ENCODE results near the gene MGAT5B.

Gene MGAT5B

DNA sequence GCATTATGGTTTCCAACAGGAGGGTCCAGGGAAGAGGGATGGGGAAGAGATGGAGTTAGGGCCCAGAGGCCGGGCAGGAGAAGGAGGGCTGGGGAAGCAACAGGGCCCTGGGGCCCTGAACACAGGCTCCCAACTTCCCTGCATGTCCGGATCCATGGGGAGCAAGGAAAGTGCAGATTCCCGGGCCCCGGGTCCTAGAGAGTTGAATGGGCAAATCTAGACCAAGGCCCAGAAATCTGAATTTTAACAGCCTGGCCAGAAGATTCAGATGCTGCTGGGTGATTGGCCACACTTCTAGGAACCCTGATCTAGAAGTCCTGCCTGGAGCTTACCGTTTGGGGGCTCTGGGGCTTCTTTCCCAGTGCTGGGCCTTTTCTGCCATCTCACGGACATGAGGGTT, 13.2 kb downstream of the MGAT5B start:
- no peak for DNase-seq

DNA sequence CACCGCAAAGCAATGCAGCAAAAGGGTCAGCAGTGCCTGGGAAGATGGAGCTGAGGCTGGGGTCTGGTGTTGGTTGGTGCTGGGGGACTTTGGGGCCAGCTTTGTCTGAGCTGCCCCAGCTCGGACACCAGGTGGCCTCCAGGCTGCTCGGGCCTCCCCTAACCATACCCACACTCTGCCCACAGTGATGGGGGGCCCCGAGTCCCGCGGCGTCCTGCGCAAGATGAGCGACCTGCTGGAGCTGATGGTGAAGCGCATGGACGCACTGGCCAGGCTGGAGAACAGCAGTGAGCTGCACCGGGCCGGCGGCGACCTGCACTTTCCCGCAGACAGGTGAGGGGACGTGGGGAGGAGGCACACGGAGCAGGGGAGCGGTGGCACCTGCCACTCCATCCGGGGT, 13.8 kb downstream of the MGAT5B start:
- DNase-seq: no peak

DNA sequence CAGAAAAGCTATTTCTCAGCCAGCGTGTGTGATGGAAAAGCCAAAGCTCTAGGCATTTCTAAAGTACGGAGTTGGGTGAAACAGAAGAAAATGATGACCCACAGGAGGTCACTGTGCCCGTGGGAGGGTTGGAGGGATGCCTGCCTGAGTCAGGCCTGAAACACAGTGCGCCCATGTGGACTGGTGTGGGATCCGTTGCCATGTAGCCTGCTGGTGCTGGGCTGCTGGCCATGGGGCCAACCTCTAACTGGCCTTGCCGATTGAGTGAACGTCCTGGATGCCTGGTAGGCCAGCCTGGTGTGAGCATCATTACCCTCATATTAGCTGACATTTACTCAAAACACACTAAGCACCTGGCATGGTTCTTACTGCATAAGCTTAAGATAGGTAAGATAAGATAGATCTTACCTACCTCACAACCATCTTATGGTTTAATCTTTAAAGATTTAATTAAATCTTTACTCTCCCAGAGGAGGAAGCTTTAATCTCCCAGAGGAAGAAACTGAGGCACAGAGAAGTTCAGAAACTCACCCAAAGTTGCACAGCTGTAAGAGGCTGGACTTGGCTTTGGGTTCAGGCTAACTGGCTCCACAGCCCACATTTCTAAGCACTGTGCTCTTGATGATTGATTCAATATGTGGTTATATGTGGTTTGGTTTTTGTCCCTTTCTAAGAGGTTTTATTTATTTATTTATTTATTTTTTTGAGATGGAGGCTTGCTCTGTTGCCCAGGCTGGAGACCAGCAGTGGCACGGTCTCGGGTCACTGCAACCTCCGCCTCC, 15.7 kb downstream of the MGAT5B start:
- DNase-seq: no peak

DNA sequence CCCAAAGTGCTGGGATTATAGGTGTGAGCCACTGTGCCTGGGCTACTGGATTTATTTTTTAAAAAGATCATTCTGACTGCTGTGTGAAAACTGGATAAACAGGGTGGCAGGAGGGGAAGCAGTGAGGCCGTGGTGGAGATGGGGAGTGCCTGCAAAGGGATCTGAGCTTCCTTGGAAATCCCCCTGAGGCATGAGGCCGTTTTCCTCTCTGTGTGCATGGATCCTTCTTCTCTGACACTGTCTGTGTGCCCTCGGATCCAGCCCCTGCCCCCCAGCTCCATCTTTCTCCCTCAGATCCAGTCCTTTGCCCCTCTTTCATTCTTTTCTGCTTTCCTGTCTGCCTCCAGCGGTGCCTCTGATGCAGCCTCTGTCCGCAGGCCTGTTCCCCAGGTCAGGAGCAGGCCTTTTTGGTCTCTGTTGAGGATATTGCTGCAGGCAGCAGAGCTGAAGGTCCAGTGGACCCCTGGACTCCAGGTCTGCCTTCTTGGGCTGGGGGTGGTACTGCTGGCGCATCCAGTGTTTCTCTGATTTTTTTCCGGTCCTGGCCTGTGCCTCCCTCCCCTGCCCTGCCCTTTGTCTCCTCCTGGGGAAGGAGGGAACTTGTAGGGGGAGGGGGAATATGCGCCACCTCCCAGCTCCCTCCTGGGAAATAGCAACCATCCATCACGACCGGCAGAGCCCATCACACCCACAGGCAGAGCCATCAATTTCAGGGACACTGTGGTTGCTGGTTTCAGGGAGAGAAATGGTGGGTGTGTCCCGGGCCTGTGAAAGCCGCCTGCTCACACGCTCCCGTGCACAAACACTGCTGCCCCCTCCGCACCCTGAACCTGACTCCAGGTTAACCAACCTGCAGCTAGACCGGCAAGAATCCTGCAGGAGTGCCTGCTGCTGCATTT, 17.0 kb downstream of the MGAT5B start:
- DNase-seq: no peak

DNA sequence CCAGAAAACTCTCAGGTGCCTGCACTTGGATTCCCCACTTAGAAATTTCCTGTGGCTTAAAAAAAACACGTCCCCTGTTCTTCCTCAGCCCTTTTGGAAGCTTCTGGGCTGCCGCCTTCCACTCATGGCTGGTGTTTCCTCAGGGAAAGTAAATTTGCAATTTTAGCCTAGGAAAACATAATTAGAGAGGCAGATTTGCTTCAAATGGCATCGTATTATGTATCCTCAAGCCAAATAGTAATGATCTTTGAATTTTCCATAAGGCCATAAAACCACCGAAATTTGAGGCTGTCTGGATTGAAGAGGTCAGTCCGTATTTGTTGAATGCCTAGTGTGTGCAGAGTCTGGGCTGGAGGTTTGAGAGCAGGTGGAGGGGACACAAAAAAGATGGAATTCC, 17.7 kb downstream of the MGAT5B start:
- no peak for DNase-seq

DNA sequence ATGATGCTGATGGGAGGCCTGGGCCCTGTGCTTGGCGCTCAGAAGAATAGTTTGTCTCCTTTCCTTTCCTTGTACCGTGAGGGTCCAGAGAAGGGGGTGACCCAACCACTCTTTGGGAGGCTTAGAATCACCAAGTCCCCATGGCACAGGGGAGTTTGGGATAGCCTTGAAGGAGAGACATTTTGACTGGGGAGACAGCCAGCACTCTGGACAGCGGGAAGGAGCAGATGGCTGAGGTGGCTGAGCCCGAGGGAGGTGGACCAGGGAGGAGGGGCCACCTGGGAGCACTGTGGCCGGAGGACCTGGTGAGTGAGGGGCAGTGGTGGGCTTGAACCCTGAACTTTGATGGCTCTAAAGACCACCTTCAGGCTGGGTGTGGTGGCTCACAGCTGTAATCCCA, 18.2 kb downstream of the MGAT5B start:
- no peak for DNase-seq

DNA sequence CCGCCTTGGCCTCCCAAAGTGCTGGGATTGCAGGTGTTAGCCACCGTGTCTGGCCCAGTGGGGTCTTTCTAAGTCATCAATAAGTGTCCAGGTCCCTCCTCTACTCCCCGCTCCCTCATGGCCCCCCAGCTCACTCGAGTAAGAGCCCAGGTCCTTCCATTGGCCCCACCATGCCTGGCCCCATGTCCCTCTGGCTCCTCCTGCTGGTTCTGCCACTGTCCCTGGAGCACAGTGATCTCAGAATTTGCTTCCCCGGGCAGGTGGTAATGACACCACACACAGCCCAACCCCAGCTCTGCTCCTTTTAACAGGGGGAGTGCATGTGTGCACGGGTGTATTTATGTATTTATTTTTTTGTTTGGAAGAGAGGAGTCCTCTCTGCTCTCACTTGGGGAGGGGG, 19.6 kb downstream of the MGAT5B start:
- DNase-seq: no peak

DNA sequence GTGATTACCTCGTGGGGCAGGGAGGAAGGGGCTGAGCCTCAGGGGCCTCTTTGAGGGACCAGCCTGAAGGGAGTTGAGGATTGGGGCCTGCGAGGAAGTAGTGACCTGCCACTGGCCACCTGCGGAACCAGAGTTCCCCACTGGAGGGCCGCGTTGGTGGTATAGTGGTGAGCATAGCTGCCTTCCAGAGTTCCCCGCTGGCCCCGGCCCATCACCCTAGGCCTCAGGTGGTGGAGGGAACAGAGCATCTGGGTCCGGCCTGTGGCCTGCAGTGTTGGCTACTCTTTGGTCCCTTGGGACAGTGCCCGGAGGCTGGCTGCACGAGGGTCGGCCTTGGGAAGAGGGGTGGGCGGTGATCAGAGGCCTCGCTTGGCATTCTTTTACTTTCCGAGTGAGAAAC, 20.5 kb downstream of the MGAT5B start:
- DNase-seq: no peak

DNA sequence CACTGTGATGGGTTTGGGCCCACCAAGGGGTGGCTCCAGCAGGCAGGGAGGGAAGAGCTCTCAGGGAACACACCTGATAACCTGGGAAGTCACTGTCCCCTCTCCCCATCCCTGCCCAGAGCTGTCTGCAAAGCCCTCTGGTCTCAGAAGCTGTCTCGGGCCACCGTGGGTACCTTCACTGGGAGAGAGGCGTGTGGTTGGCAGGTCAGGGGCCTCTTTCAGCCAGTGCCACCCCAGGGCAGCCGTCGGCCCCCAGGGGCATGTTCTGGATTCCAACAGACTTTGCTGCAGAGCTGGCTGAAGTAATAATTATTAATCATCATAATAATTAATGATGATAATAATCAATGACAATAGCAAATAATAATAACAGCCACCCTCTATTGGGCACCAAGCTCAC, 21.1 kb downstream of the MGAT5B start:
- no peak for DNase-seq

DNA sequence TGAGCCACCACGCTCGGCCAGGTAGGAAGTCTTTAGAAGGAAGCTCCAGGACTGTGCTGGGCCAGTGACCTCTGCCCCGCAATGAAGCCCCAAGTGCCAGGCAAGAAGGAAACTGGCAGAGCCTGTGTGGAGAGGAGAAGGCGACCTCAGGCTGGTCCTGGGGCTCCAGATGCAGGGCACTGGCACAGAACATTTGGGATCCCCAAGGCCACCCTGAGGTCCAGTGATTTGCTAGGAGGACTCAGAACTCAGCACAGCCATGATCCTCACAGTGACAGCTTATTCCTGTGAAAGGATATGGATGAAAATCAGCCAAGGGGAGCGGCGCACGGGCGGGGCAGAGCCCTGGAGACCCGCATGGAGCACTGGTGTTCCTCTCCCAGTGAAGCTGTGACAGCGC, 24.1 kb downstream of the MGAT5B start:
- DNase-seq: no peak

DNA sequence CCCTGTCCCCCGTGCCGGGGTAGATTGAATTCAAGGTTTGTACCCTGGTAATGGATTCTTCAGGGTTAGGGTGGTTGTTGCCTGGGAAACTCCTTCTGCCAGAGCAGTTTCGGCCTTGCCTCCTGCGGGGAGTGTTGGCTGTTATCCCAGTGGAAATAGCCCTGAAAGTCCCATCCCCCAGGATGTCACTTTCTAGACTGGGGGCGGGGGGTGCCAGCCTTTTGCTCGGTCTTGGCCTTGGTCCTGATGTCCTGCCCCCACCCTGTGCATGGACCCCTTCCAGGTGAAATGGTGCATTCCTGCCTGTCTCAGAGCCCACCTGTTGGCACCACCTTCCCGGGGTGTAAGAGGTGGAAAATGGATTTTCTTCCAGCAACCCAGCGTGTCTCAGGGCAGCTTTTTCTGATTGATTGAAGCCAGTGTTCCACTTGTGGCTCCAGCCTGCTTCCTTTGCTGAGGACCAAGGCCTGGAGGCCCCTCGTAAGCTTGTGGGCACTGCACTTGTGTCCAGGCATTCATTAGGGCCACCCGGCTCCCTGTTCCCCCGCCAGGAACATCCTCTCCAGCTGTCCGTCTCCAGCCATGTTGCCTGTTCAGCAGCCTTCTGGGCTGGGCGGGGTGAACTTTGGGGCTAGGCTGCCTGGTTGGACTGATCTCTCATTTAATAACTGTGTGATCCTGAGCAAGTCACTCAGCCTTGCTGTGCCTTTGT, 25.6 kb downstream of the MGAT5B start:
- DNase-seq: no peak

DNA sequence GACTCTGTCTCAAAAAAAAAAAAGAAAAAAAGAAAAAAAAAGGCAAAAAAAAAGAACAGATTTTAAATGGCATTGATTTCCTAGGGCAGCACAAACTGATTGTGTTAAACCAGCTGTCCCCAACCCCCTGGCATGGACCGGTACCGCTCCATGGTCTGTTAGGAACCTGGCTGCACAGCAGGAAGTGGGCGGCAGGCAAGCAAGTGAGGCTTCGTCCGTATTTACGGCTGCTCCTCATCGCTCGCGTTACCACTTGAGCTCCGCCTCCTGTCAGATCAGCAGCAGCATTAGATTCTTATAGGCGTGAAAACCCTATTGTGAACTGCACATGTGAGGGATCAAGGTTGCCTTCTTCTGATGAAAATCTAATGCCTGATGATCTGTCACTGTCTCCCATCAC, 26.6 kb downstream of the MGAT5B start:
- no peak for DNase-seq

DNA sequence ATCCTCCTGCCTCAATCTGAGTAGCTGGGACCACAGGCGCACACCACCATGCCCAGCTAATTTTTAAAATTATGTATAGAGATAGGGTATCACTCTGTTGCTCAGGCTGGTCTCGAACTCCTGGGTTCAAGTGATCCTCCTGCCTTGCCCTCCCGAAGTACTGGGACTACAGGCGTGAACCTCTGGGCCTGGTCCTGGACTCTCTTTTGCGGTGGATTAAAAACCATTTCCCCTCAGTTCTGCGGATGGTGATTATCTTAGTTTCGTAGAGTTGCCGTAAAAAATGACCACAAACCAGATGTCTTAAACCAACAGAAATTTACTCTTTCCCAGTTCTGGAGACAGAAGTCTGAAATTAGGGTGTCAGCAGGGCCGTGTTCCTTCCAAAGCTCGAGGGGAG, 28.8 kb downstream of the MGAT5B start:
- no peak for DNase-seq

DNA sequence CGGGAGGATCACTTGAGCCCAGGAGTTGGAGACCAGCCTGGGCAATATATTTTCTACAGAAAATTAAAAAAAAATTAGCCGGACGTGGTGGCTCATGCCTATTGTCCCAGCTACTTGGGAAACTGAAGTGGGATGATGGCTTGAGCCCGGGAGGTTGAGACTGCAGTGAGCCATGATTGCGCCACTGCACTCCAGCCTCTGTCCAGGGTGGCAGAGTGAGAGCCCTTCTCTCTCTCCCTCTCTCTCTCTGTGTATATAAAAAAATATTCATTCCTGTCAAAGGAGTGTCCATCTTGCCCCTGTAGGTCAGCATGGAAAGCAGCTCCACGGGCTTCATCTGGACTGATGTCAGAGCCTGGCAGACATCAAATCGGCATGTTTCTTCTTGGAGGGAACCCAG, 31.2 kb downstream of the MGAT5B start:
- no peak for DNase-seq

DNA sequence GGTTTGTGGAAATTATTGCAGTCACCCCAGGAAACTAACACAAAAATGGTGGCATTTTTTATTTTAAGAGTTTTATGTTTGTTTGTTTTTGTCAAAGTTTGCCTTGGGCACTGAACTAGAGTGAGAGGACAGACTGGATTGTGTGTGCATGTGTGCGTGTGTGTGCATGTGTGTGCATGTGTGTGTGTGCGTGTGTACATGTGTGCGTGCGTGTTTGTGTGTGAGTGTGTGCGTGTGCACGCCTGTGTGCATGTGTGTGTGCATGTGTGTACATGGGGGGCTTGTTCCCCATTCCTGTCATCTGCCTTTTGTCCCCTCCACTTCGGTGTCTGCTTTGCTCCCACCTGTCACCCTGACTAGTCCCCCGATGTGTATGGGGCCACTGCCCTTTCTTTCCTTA, 32.5 kb downstream of the MGAT5B start:
- no peak for DNase-seq

DNA sequence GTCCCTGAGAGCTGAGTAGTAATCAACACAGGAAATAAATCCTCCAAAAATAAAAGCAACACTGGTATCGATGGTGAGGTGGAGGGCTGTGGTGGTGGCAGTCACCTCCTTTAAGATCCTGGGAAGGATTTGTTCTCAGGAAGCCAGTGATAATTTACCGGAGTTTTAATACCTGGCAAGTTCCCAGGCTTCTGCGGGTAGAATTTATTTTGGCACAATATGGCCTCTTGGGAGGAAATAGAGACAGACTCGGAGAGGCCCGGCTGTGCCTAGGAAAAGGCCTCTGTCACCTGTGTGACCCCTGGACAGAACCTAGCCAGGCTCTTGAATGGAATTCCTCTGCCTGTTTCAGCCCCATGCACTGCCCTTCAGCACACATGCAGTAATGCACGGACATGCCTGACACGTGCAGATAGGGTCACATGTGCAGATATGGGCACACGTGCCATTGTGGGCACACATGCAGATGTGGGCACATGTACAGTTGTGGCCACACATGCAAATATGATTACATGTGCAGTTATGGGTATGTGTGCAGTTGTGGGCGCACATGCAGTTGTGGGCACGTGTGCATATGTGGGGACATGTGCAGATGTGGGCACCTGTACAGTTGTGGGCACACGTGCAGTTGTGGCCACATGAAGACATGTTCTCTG, 33.5 kb downstream of the MGAT5B start:
- no peak for DNase-seq

DNA sequence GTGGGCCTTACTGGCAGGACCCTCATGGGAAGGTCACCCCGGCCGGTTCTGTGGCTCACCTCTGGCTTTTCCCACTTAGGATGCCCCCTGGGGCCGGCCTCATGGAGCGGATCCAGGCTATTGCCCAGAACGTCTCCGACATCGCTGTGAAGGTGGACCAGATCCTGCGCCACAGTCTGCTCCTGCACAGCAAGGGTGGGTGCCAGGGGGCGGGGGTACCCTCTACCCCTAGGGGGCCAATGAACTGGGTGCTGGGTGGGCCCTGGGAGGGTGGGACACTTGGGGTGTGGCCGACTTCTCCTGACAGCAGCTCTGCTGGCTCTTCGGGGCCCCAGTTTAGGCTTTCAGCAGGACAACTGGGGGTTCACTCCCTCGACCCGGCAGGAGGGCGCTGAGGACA, 34.3 kb downstream of the MGAT5B start:
- no peak for DNase-seq

DNA sequence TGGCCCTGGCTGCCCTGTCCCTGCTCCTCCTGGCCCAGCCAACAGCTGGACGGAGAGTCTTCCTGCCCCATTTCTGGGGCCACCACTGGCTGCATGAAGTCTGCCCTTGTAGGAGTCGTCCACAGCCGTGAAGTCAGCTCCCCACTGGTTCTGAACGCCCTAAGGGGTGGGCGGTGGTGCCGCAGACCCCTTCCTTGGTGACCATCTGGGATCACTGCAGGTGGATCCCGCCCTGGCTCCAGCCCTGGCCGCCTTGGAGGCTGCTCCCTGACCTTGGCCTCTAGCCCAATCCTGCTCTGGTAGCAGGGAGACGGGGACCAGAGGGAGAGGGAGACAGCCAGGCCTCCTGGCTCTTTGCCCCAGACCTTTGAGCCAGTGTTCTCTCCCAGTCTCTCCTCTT, 35.4 kb downstream of the MGAT5B start:
- DNase-seq: no peak

DNA sequence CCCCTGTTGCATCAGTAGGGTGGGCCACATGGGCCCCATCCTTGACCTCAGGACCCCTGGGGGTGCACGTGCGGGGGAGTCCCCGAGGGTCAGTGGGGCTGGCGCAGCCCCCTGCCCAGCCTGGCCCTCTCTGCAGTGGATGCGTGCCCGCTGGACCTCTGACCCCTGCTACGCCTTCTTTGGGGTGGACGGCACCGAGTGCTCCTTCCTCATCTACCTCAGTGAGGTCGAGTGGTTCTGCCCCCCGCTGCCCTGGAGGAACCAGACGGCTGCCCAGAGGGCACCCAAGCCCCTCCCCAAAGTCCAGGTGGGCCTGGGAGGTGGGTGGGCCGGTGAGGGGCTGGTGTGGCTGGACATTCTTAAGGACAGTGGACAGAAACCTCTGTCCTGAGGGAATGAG, 35.9 kb downstream of the MGAT5B start:
- DNase-seq: no peak

DNA sequence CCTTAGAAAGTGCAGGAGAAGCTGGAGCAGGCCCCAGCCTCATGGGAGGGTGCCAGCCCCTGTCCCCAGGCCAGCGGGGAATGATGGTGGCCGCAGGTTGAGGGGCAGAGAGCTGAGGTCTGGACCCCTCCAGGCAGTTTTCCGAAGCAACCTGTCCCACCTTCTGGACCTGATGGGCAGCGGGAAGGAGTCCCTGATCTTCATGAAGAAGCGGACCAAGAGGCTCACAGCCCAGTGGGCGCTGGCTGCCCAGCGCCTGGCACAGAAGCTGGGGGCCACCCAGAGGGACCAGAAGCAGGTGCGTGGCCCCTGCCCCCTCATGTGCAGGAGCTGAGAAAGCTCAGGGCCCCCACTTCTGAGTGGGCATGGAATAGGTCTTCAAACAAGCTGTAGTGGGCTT, 36.8 kb downstream of the MGAT5B start:
- no peak for DNase-seq

DNA sequence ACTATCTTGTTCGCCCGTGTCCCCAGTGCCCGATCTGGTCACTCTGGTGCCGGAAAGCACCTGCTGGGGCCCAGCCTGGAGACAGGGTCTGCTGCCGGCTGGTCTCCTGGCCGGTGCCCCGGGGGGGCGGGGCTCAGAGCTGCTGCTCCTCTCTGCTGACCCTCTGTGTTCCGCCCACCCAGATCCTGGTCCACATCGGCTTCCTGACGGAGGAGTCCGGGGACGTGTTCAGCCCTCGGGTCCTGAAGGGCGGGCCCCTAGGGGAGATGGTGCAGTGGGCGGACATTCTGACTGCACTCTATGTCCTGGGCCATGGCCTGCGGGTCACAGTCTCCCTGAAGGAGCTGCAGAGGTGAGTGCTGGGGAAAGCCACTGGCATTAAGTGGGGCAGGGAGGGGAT, 37.6 kb downstream of the MGAT5B start:
- no peak for DNase-seq

DNA sequence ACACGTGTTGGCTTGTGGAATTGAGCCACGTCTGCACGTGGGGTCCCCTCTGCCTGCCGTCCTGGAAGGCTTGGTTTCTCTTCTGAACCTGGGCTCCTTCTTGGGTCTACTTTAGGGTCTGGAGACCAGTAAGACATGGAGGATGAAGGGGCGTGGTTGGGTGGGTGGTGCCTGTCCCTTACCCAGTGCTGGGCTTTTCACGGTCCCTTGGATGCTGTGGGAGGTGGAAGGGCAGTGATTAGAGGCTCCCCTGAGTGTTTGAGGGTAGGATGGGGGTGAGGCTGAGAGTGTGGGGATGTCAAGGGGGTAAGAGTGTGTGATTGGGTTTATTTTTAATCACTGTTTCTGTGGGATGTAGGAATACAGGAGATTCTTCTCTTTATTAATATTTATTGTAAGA, 38.3 kb downstream of the MGAT5B start:
- DNase-seq: no peak

DNA sequence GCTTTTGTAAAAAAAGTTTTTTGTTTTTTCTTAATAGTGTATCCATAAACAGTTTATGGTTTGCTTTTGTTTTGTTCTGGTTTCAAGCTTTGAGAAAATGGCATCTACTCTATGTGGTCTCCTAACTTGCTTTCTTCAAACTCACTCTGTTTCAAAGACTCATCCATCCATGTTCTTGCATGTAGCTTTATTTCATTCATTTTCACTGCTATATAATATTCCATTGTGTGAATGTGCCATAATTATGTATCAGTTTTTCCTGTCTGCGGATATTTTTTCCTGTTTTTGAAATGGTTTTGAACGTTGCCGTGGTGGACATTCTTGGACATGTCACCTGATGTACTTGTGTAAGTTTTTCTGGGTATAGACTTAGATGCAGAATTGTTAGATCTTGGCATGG, 39.1 kb downstream of the MGAT5B start:
- no peak for DNase-seq

Data from DMS153 (cell line).